ENCODE data around the gene CCNE1.

Gene CCNE1

DNA sequence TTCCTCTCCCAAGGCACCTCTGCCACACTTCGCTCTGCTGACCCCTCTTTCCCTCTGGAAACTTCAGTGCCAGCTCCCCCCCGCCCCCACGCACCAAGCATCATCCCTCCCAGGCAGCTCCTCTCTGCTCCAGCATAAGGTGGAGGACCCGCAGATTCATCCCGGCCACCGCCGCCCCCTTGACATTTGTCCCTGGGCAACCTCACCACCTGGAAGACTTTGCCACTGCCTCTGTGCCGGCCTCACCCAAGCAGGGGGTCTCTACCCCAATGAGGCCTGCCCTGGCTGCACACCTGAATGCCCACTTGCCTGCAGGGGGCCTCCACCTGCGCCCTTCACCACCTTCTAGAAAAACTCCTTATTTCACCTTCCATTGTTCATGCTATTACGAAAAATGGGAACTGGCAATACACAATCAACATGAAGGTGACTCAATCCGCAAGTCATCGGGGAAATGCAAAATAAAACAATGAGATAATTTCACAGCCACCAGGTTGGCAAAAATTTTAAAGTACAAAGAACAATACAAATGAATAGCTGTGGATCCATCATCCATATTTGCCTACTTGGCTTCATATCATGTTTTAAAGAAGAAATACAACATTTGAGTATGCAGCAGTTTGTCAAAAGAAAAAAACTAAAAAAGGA, 21.9 kb downstream of the CCNE1 start:
- TF ChIP-seq, protein P1, sequence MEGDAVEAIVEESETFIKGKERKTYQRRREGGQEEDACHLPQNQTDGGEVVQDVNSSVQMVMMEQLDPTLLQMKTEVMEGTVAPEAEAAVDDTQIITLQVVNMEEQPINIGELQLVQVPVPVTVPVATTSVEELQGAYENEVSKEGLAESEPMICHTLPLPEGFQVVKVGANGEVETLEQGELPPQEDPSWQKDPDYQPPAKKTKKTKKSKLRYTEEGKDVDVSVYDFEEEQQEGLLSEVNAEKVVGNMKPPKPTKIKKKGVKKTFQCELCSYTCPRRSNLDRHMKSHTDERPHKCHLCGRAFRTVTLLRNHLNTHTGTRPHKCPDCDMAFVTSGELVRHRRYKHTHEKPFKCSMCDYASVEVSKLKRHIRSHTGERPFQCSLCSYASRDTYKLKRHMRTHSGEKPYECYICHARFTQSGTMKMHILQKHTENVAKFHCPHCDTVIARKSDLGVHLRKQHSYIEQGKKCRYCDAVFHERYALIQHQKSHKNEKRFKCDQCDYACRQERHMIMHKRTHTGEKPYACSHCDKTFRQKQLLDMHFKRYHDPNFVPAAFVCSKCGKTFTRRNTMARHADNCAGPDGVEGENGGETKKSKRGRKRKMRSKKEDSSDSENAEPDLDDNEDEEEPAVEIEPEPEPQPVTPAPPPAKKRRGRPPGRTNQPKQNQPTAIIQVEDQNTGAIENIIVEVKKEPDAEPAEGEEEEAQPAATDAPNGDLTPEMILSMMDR (IDR thresholded peaks at IDR 0.05; ENCODE audit: insufficient read depth, low read length, missing control alignments), result no peak
- CTCF ChIA-PET, result no interaction called here
- POLR2A ChIA-PET, result no interaction called here
- DNase-seq (ENCODE audit: low read depth, low spot score), result no peak
- H3K4me3 ChIP-seq (ENCODE audit: low read depth, low read length), result no peak overlapping the region

DNA sequence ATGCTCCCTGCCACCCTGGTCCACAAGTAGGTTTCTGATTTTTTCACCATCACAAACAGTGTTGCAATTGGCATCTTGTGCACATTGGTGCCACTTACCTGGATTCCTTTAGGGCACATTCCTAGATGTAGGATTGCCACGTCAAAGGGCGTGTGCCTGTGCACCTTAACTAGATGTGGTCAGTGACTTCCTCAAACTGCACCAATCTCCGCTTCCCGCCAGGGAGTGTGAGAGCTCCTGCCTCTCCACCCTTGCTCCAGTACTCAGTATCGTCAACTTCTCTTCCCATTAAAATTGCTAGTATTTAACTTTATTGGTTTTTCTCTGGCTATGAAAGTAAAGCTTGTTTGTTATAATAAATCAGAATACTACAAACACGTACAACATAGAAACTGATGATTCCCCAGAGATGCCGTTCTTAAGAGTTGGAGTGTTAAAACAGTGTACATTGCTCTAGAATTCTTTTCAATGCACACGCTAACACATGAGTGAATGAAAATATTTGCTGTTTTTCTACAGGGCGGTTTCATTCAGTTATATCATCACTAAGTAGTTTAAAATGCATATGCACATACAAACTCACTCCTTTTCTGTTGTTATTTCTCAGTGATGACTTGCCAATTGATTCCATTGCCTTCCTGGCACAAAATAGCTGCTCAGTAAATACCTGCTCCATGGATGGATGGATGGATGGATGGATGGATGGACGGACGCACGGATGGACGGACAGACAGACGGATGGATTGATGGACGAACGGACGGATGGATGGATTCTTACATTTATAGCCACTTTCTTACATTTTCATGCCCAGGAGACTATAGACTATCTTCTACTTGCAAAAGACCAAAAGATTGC, 23.4 kb downstream of the CCNE1 start:
- TF ChIP-seq, protein P1 (IDR thresholded peaks at IDR 0.05; ENCODE audit: insufficient read depth, low read length, missing control alignments), result no peak
- H3K4me3 ChIP-seq (ENCODE audit: low read depth, low read length), result no peak overlapping the region
- ChIA-PET POLR2A (interaction anchor here (0.6 kb wide), 1 partner anchor 37 kb away, joined by 3 read pairs; no protein-coding TSS in a partner anchor), CTCF (interaction anchor here (1.3 kb wide), 1 partner anchor 23 kb away, joined by 3 read pairs; no protein-coding TSS in a partner anchor)
- no peak for DNase-seq (ENCODE audit: low read depth, low spot score)

DNA sequence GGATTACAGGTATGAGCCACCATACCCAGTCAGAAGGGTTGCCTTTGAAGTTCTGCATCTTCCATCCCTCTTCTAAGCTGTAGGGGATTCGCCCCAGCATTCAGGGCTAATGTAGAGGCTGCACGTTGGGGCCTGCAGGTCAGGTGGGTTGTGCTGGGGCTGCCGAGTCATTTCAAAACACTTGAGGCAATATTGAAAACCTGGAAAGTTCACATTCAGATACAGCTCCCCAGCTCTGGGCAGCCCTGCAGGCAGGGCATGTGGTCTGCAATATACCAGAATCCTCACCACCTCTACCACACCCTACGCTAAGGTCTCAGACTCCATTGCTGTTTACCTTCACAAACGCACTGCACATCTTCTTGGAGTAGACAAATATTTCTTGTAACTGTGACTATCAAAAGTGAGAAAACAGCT, 24.6 kb downstream of the CCNE1 start:
- TF ChIP-seq, protein P1 (IDR thresholded peaks at IDR 0.05; ENCODE audit: insufficient read depth, low read length, missing control alignments), result no peak
- POLR2A ChIA-PET, result no interaction called here
- CTCF ChIA-PET, result interaction anchor here (1.3 kb wide), 1 partner anchor 22 kb away, joined by 3 read pairs; no protein-coding TSS in a partner anchor
- no peak overlapping the region for H3K4me3 ChIP-seq (ENCODE audit: low read depth, low read length)
- DNase-seq (ENCODE audit: low read depth, low spot score), result no peak

DNA sequence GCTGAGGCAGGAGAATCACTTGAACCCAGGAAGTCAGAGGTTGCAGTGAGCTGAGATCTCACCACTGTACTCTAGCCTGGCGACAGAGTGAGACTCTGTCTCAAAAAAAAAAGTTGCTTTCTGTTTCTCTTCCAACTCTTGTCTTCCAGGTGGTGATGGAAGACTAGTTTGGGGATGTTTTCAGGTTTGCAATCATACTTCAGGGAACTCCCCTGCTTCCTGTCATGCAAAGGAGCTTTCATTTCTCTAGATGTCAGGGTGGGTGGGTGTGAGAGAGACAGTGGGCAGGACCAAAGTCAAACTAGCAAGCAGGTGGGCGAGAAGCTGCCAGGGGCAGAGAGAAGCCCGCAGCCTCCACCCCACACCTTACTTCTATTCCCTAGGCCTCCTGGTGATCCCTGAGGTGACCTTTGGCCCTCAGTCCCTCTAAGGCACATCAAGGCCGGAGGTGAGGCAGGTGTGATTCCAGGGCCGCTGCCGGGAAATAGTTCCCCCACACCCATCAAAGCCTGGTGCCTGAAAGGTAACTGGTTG, 25.7 kb downstream of the CCNE1 start:
- TF ChIP-seq, protein P1 (IDR thresholded peaks at IDR 0.05; ENCODE audit: insufficient read depth, low read length, missing control alignments), result no peak
- CTCF ChIA-PET, result no interaction called here
- POLR2A ChIA-PET, result no interaction called here
- no peak for DNase-seq (ENCODE audit: low read depth, low spot score)
- no peak overlapping the region for H3K4me3 ChIP-seq (ENCODE audit: low read depth, low read length)

DNA sequence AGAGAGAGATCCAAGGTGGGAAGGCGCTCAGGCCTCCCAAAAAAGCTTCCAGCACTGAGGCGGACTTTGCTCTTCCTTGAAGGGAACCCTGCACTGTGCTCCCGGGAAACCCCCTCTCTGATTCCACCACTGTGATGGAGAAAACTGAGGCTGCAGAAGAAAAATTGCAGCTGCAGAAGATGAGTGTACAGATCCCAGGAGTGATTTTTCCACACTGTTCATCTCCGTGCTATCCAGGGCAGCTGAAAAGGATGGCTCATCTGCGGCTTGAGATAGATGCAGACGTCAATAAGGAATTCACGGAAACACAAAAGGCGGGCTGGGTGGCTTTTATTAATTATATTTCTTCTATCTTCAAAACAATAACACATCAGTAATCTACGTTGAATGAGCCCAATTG, 26.2 kb downstream of the CCNE1 start:
- no peak for DNase-seq (ENCODE audit: low read depth, low spot score)
- H3K4me3 ChIP-seq (ENCODE audit: low read depth, low read length), result no peak overlapping the region
- ChIA-PET POLR2A (no interaction called here), CTCF (no interaction called here)
- TF ChIP-seq, protein P1 (IDR thresholded peaks at IDR 0.05; ENCODE audit: insufficient read depth, low read length, missing control alignments), result no peak

All from AG04449 (cell line).